ENCODE measurements around the gene NR5A1. TPM values are rescaled to one million over a fixed set of nuclear protein-coding genes. Genes with fewer than 3 reads are reported as not detected.

Gene NR5A1
- total and polyA plus RNA-seq, 2 experiments from 2014 or later: 0.21 TPM; not detected in 1

- ATAC-seq (peak; percentile 11), DNase-seq (ENCODE audit: low spot score) (no peak)
- no peaks in the 10 kb centered on the region; the same call in 2 of the 3 replicates for H3K9me3 Mint-ChIP-seq
- no peaks in the 10 kb centered on the region for H3K79me2 ChIP-seq (replicated peaks; ENCODE audit: insufficient read depth)
- H3K4me3 ChIP-seq: no peak overlapping the region
- no peaks in the 10 kb centered on the region for H3K9me2 ChIP-seq (ENCODE audit: insufficient read depth)
- no peak overlapping the region for H3K4me3 Mint-ChIP-seq
- H3K27ac ChIP-seq (ENCODE audit: low read depth): no peak overlapping the region
- H3K27ac Mint-ChIP-seq: no peak overlapping the region
- no peaks in the 10 kb centered on the region for H3F3A ChIP-seq (replicated peaks; ENCODE audit: low read depth)
- no peaks in the 10 kb centered on the region for H3K36me3 Mint-ChIP-seq (ENCODE audit: low read depth)
- peaks cover 5% of the 10 kb centered on the region for H3K4me1 Mint-ChIP-seq
- H2AFZ ChIP-seq: no peak overlapping the region
- no peak for TF ChIP-seq EZH2phosphoT487 (IDR thresholded peaks at IDR 0.05; ENCODE audit: unreplicated experiment)
- TF ChIP-seq ETS1 (IDR thresholded peaks at IDR 0.05): no peak
- TF ChIP-seq, protein P1, sequence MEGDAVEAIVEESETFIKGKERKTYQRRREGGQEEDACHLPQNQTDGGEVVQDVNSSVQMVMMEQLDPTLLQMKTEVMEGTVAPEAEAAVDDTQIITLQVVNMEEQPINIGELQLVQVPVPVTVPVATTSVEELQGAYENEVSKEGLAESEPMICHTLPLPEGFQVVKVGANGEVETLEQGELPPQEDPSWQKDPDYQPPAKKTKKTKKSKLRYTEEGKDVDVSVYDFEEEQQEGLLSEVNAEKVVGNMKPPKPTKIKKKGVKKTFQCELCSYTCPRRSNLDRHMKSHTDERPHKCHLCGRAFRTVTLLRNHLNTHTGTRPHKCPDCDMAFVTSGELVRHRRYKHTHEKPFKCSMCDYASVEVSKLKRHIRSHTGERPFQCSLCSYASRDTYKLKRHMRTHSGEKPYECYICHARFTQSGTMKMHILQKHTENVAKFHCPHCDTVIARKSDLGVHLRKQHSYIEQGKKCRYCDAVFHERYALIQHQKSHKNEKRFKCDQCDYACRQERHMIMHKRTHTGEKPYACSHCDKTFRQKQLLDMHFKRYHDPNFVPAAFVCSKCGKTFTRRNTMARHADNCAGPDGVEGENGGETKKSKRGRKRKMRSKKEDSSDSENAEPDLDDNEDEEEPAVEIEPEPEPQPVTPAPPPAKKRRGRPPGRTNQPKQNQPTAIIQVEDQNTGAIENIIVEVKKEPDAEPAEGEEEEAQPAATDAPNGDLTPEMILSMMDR (conservative IDR thresholded peaks at IDR 0.05; ENCODE audit: low read depth in 2 of 2): peak; percentile 14 to 65; a peak in 3 of 4 replicates
- TF ChIP-seq REST (IDR thresholded peaks at IDR 0.05; ENCODE audit: unreplicated experiment): no peak
- no peak for TF ChIP-seq EZH2 (IDR thresholded peaks at IDR 0.05; ENCODE audit: low read depth, unreplicated experiment)
- H3K27me3 Mint-ChIP-seq (ENCODE audit: insufficient read depth, low read depth, poor library complexity): peaks cover 7% of the 10 kb centered on the region
- H3K27me3 ChIP-seq (ENCODE audit: insufficient read depth): peaks cover 3% of the 10 kb centered on the region; the same call in 1 of the 2 replicates
- no peaks in the 10 kb centered on the region; the same call in 1 of the 2 replicates for H4K20me1 ChIP-seq (replicated peaks; ENCODE audit: insufficient read depth)
- H3K4me1 ChIP-seq (ENCODE audit: insufficient read depth): no peaks in the 10 kb centered on the region
- no peaks in the 10 kb centered on the region for H3K36me3 ChIP-seq (ENCODE audit: insufficient read depth)
- no peak overlapping the region for H3K4me2 ChIP-seq
Measured at GRCh38 chr9:124457887-124458431, 49.2 kb downstream of the NR5A1 start.

GRCh38 chr9:124457079-124457886 lies 49.9 kb downstream of the NR5A1 start:
- Histone ChIP-seq H4K20me1 (replicated peaks; ENCODE audit: insufficient read depth) (no peaks in the 10 kb centered on the region; the same call in 1 of the 2 replicates), H3F3A (replicated peaks; ENCODE audit: low read depth) (no peaks in the 10 kb centered on the region), H3K4me1 (ENCODE audit: insufficient read depth) (no peaks in the 10 kb centered on the region), H2AFZ (no peak overlapping the region), H3K27ac (ENCODE audit: low read depth) (no peak overlapping the region), H3K79me2 (replicated peaks; ENCODE audit: insufficient read depth) (no peaks in the 10 kb centered on the region), H3K36me3 (ENCODE audit: insufficient read depth) (no peaks in the 10 kb centered on the region), H3K27me3 (ENCODE audit: insufficient read depth) (peaks cover 9% of the 10 kb centered on the region), H3K9me2 (ENCODE audit: insufficient read depth) (no peaks in the 10 kb centered on the region), H3K4me2 (no peak overlapping the region), H3K4me3 (no peak overlapping the region)
- no peak overlapping the region for H3K27ac Mint-ChIP-seq
- DNase-seq (ENCODE audit: low spot score) (no peak), ATAC-seq (no peak)
- TF ChIP-seq, protein P2, sequence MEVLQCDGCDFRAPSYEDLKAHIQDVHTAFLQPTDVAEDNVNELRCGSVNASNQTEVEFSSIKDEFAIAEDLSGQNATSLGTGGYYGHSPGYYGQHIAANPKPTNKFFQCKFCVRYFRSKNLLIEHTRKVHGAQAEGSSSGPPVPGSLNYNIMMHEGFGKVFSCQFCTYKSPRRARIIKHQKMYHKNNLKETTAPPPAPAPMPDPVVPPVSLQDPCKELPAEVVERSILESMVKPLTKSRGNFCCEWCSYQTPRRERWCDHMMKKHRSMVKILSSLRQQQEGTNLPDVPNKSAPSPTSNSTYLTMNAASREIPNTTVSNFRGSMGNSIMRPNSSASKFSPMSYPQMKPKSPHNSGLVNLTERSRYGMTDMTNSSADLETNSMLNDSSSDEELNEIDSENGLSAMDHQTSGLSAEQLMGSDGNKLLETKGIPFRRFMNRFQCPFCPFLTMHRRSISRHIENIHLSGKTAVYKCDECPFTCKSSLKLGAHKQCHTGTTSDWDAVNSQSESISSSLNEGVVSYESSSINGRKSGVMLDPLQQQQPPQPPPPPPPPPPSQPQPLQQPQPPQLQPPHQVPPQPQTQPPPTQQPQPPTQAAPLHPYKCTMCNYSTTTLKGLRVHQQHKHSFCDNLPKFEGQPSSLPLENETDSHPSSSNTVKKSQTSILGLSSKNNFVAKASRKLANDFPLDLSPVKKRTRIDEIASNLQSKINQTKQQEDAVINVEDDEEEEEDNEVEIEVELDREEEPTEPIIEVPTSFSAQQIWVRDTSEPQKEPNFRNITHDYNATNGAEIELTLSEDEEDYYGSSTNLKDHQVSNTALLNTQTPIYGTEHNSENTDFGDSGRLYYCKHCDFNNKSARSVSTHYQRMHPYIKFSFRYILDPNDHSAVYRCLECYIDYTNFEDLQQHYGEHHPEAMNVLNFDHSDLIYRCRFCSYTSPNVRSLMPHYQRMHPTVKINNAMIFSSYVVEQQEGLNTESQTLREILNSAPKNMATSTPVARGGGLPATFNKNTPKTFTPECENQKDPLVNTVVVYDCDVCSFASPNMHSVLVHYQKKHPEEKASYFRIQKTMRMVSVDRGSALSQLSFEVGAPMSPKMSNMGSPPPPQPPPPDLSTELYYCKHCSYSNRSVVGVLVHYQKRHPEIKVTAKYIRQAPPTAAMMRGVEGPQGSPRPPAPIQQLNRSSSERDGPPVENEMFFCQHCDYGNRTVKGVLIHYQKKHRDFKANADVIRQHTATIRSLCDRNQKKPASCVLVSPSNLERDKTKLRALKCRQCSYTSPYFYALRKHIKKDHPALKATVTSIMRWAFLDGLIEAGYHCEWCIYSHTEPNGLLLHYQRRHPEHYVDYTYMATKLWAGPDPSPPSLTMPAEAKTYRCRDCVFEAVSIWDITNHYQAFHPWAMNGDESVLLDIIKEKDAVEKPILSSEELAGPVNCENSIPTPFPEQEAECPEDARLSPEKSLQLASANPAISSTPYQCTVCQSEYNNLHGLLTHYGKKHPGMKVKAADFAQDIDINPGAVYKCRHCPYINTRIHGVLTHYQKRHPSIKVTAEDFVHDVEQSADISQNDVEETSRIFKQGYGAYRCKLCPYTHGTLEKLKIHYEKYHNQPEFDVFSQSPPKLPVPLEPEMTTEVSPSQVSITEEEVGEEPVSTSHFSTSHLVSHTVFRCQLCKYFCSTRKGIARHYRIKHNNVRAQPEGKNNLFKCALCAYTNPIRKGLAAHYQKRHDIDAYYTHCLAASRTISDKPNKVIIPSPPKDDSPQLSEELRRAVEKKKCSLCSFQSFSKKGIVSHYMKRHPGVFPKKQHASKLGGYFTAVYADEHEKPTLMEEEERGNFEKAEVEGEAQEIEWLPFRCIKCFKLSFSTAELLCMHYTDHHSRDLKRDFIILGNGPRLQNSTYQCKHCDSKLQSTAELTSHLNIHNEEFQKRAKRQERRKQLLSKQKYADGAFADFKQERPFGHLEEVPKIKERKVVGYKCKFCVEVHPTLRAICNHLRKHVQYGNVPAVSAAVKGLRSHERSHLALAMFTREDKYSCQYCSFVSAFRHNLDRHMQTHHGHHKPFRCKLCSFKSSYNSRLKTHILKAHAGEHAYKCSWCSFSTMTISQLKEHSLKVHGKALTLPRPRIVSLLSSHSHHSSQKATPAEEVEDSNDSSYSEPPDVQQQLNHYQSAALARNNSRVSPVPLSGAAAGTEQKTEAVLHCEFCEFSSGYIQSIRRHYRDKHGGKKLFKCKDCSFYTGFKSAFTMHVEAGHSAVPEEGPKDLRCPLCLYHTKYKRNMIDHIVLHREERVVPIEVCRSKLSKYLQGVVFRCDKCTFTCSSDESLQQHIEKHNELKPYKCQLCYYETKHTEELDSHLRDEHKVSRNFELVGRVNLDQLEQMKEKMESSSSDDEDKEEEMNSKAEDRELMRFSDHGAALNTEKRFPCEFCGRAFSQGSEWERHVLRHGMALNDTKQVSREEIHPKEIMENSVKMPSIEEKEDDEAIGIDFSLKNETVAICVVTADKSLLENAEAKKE (CRISPR knock-in tag; IDR thresholded peaks at IDR 0.05): no peak
- H3K9me3 Mint-ChIP-seq: no peaks in the 10 kb centered on the region; the same call in 2 of the 3 replicates
- H3K4me1 Mint-ChIP-seq: peaks cover 5% of the 10 kb centered on the region
- H3K27me3 Mint-ChIP-seq (ENCODE audit: insufficient read depth, low read depth, poor library complexity): peaks cover 12% of the 10 kb centered on the region
- no peaks in the 10 kb centered on the region for H3K36me3 Mint-ChIP-seq (ENCODE audit: low read depth)
- no peak overlapping the region; the same call in 2 of the 3 replicates for H3K4me3 Mint-ChIP-seq

Measured in GM23338 (cell line).